Stimulated activated CD4-positive, alpha-beta T cell treated with anti-CD3 and anti-CD28 coated beads, Interleukin-2, amount 100 ng/mL, for 24 hours (primary cell): Measurements from ENCODE around the gene SCIN.
"Not testable (repeated sequence)": the region's sequence is repeated elsewhere in the genome, so short reads cannot be mapped to it uniquely, and the experiment has no call there.

ENCODE experiments used
- DNase-seq, 2 donors: peaks; one replicate each; pipeline ENCODE4 v3.0.0-alpha.2; 2020

The SCIN gene

GRCh38 chr7:12649348-12649747 lies 78.8 kb downstream of the SCIN start:
- DNase-seq: no peak

- no peak for DNase-seq
These were observed 79.6 kb downstream of the SCIN start for GRCh38 chr7:12650080-12650479.

- DNase-seq: no peak
These were observed 82.6 kb downstream of the SCIN start for GRCh38 chr7:12653110-12653509.

GRCh38 chr7:12653518-12653917 lies 83.0 kb downstream of the SCIN start:
- DNase-seq: no peak

GRCh38 chr7:12655161-12655560 lies 84.6 kb downstream of the SCIN start:
- DNase-seq: no peak

GRCh38 chr7:12660423-12660822 lies 89.9 kb downstream of the SCIN start:
- DNase-seq: not testable (repeated sequence)

GRCh38 chr7:12660986-12661385 lies 90.5 kb downstream of the SCIN start:
- DNase-seq: not testable (repeated sequence)

GRCh38 chr7:12661581-12661980 lies 91.1 kb downstream of the SCIN start:
- no peak for DNase-seq

GRCh38 chr7:12670000-12670729 lies 99.6 kb downstream of the SCIN start:
- no peak for DNase-seq

GRCh38 chr7:12670743-12671520 lies 100.4 kb downstream of the SCIN start:
- DNase-seq: no peak

GRCh38 chr7:12673436-12673835 lies 102.9 kb downstream of the SCIN start:
- DNase-seq: not testable (repeated sequence)

- no peak for DNase-seq
These were observed 103.5 kb downstream of the SCIN start for GRCh38 chr7:12674053-12674452.

GRCh38 chr7:12674861-12675260 lies 104.3 kb downstream of the SCIN start:
- DNase-seq: peak in 1 of 2 donors; percentile 28

GRCh38 chr7:12683678-12684585 lies 113.4 kb downstream of the SCIN start:
- no peak for DNase-seq

- no peak for DNase-seq
These were observed 114.2 kb downstream of the SCIN start for GRCh38 chr7:12684733-12685132.

- peak in 1 of 2 donors; percentile 26 for DNase-seq
These were observed 115.0 kb downstream of the SCIN start for GRCh38 chr7:12685550-12685949.

- peak; percentile 92 to 93 for DNase-seq
These were observed 115.8 kb downstream of the SCIN start for GRCh38 chr7:12686234-12686890.

GRCh38 chr7:12686891-12687717 lies 116.6 kb downstream of the SCIN start, which contains the start of gene ARL4A:
Gene ARL4A, plus strand, starts transcription at chr7:12687633. Its CDS starts 622 bp downstream, at chr7:12688255.
- DNase-seq: peak; percentile 92 to 93

- DNase-seq: no peak
These were observed 117.2 kb downstream of the SCIN start for GRCh38 chr7:12687718-12688171.

- not testable (repeated sequence) for DNase-seq
These were observed 118.1 kb downstream of the SCIN start for GRCh38 chr7:12688485-12689170.

GRCh38 chr7:12689451-12689850 lies 118.9 kb downstream of the SCIN start:
- DNase-seq: no peak
